ENCODE measurements around the gene SNX27.
"Not testable (repeated sequence)": the region's sequence is repeated elsewhere in the genome, so short reads cannot be mapped to it uniquely, and the experiment has no call there.

The SNX27 gene

DNA sequence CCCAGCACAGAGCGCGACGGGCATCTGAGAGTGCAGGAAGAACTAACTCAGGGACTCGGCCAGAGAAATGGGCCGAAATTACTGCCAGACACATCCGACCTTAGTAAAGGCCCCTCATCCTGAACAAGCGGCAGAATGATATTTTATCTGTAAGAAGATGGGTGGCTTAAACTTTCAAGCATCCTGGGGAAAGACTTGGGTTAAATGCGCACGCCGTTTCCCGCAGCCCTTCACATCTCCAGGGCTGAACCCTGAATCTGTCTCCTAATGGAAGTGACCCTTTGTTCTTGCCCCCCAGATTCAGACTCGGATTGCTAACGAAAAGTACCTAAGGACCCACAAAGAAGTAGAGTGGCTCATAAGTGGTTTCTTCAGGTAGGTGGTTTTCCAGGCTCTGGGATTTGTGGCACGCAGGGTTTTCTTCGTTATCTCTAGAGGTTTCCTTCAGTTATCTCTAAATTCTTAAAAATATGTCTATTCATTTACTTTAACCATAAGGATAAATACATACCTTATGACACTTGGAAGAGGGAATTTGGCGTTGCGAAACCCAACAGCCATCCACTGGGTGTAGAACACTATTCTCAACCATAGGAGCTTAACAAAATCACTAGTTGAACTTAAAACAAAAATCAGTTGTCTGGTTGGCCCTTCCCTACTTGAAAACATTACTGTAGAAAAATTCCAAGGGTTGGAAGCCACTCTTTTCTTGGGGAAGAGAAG lies 110.1 kb downstream of the SNX27 start:
- no peak for DNase-seq (ENCODE audit: low read depth in 2 of 2)

DNA sequence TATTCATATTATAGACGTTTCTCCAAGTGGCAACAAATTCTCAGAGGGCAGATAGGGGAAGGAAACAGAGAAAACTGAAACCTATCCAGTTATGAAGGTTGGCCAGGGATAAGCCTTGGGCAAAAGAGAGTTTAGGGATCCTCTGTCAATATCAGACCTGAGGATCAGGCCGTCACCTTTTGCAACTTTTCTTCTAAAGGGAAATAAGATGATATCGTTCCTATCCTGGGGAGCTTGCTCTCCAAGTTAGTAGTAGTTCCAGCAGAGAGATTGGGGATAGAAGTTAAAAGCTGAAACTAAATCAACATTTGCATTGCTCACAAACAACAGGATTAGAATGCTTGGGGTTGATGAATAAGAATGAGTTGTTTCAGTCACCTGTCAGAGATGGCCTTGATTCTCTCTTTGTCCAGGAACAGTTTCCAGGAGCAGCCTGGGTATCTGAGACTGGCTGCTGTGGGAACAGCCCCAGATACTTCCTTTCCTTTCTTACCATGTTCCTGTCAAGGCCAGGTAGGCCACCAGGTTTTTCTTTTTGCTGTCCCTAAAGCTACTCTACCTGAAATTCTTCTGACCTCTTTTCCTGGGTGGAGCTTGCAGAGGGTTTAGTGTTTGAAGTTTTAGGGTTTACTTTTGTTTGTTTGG lies 112.0 kb downstream of the SNX27 start:
- no peak for DNase-seq (ENCODE audit: low read depth in 2 of 2)

- no peak for DNase-seq (ENCODE audit: low read depth in 2 of 2)
Observed at GRCh38 chr1:151728151-151729054, 116.6 kb downstream of the SNX27 start.

- no peak for DNase-seq (ENCODE audit: low read depth in 2 of 2)
Observed at GRCh38 chr1:151729157-151729965, 117.5 kb downstream of the SNX27 start.

DNA sequence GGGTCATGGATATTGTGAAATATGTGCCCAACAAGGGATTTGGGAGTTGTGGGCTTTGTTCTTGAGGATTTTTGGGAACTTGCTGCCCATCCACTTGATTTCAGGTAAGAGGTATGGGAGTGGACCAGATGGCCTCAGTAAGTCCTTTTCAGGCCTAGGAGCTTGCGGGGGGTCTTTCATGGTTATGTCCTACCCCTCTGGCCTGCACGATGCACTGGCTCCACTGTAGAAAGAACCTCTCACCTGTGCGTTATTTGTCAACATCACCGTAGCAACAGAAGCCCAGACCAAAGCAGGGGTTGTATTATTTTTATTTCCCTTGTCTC lies 118.1 kb downstream of the SNX27 start:
- DNase-seq (ENCODE audit: low read depth in 2 of 2), result no peak

GRCh38 chr1:151733126-151733525 lies 121.3 kb downstream of the SNX27 start:
- DNase-seq (ENCODE audit: low read depth in 2 of 2), result no peak

DNA sequence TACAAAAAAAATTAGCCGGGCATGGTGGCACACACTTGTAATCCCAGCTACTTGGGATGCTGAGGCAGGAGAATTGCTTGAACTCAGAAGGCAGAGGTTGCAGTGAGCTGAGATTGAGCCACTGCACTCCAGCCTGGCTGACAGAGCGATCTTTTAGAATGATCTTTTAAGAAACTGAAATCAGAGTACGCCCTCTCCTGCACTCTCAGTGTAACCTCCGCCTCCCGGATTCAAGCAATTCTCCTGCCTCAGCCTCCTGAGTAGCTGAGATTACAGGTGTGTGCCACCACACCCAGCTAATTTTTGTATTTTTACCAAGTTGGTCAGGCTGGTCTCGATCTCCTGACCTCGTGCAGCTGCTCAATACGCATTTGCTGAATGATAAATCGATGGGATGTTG lies 122.1 kb downstream of the SNX27 start:
- not testable (repeated sequence) for DNase-seq (ENCODE audit: low read depth in 2 of 2)

DNA sequence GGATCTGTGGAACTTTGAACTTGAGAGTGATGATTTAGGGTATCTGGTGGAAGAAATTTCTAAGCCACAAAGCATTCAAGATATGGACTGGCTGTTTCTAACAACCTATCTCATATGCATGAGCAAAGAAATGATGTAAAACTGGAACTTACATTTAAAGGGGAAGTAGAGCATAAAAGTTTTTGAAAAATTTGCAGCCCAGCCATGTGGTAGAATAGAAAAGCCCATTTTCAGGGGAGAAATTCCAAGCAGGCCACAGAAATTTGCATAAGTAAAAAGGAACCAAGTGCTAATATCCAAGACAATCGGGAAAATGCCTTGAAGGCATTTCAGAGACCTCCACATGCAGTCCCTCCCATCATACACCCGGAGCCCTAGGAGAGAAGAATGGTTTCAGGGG lies 125.2 kb downstream of the SNX27 start:
- DNase-seq (ENCODE audit: low read depth in 2 of 2), result no peak

DNA sequence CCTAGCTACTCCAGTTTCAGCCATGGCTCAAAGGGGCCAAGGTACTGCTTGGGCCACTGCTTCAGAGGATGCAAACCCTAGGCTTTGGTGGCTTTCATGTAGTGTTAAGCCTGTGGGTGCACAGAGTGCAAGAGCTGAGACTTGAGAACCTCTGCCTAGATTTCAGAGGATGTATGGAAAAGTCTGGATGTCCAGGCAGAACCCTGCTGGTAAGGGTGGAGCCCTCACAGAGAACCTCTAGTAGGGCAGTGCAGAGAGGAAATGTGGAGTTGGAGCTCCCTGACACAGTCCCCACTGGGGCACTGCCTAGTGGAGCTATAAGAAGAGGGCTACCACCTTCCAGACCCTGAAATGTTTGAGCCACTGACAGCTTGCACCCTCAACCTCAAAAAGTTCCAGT lies 125.6 kb downstream of the SNX27 start:
- no peak for DNase-seq (ENCODE audit: low read depth in 2 of 2)

DNA sequence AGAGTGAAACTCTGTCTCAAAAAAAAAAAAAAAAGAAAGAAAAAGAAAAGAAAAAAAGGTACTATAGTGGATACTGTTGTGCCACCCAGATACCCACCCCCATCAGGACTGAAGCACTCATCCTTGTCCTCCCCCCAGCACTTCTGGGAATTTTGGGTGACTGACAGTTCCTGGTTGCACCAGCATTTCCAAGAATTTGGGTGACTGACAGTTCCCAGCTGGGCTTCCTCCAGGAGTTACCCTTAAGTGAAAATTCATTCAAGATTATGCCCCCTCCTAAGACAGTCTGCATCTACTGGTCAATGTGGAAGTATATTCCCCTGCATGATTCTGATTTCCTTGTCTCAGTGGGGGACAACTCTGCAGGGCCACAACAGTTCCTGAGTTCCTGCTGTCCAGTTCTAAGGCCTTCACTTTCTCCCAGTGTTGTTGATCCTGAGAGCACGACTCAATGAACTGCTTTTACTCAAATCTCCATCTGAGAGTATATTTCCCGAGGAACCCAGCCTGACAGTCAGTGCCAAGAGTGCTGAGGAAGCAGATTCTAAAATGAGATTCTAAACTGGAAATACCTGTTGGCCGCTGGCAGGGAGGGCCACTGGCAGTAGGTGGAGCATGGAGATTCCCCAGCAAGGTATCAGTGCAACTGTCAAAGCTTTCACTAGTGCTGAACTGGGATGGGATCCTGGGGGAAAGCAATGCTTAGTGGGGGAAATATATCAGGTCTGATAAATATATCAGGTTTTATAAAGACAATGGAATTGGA lies 127.9 kb downstream of the SNX27 start:
- DNase-seq (ENCODE audit: low read depth in 2 of 2), result no peak

DNA sequence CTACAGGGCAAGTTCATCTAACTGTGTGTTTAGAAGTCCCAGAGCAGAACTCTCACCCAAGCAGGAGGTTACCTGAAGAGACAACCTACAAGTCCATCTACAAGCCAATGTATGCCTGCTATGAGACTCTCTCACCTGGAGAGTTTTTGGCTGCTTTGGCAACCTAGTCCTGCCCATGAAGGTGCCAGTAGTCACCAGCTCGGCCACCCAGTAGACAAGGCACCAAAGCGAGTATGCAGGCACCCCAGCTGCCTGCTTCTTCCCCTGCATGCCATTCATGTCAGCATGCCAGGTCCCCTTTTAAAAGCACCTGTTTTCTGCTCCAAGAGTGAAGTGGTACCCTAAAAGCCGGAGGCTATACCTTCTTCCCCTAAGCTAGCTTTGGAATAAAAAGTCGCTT lies 129.7 kb downstream of the SNX27 start:
- no peak for DNase-seq (ENCODE audit: low read depth in 2 of 2)

Data from stimulated activated CD4-positive, alpha-beta T cell treated with anti-CD3 and anti-CD28 coated beads, Interleukin-12 subunit alpha, Interleukin-12 subunit beta, amount 100 ng/mL, for 24 hours (primary cell).